CD8-positive, alpha-beta memory T cell (primary cell): ENCODE results near the gene ARHGAP26. TPM values are rescaled to one million over a fixed set of nuclear protein-coding genes. Genes with fewer than 3 reads are reported as not detected.

Experiments used
- CTCF ChIA-PET: fragments of 350-600 bp; sonication (Branson Sonifier 250); formaldehyde crosslinking; loops from one replicate; lab custom pipeline; 2021; ENCODE audit warnings: antibody characterized with exemption; lab: Charles Lee
- POLR2A ChIA-PET: fragments of 350-600 bp; sonication (Branson Sonifier 250); formaldehyde crosslinking; loops from one replicate; lab custom pipeline; 2021; ENCODE audit warnings: antibody characterized with exemption; lab: Charles Lee
- DNase-seq, 5 donors: peaks; one replicate each; pipeline versions ENCODE4 v3.0.0 to v3.0.0-alpha.2; 2020 to 2022; ENCODE audit warnings: mixed read lengths in 1 of 5
- H3K27ac ChIP-seq: one replicate; pipeline ENCODE4 v1.7.0; 2013; ENCODE audit warnings: low read depth, mild to moderate bottlenecking, low read length, moderate library complexity
- H3K27me3 ChIP-seq: 2 replicates; pipeline ENCODE4 v1.7.0; 2013; ENCODE audit warnings: low read length, mild to moderate bottlenecking; ENCODE audit not compliant: insufficient read depth, poor library complexity, severe bottlenecking
- H3K36me3 ChIP-seq: 2 replicates; pipeline ENCODE4 v1.7.0; 2013; ENCODE audit warnings: mild to moderate bottlenecking, low read length, moderate library complexity; ENCODE audit not compliant: insufficient read depth
- H3K4me1 ChIP-seq: 2 replicates; pipeline ENCODE4 v1.7.0; 2013; ENCODE audit warnings: mild to moderate bottlenecking, low read length, moderate library complexity; ENCODE audit not compliant: insufficient read depth
- H3K4me3 ChIP-seq: 2 replicates; pipeline ENCODE4 v1.7.0; 2013; ENCODE audit warnings: mild to moderate bottlenecking, low read length
- H3K9me3 ChIP-seq: 2 replicates; pipeline ENCODE4 v1.7.0; 2013; ENCODE audit warnings: mild to moderate bottlenecking, low read length
- H3K27ac Mint-ChIP-seq, 8 donors: one replicate each; pipeline ENCODE4 v1.8.0; 2020 to 2021; ENCODE audit warnings: mixed read lengths in 8 of 8, mild to moderate bottlenecking in 6 of 8, inconsistent platforms in 3 of 8, moderate library complexity in 3 of 8
- H3K27me3 Mint-ChIP-seq, 2 donors: one replicate each; pipeline ENCODE4 v1.8.0; 2020 to 2021; ENCODE audit warnings: mixed read lengths in 2 of 2, mild to moderate bottlenecking in 1 of 2, moderate library complexity in 1 of 2
- H3K36me3 Mint-ChIP-seq, 3 donors: one replicate each; pipeline ENCODE4 v1.8.0; 2020 to 2021; ENCODE audit warnings: mixed read lengths in 3 of 3, inconsistent platforms in 1 of 3, mild to moderate bottlenecking in 1 of 3
- H3K4me1 Mint-ChIP-seq, 3 donors: one replicate each; pipeline ENCODE4 v1.8.0; 2020 to 2021; ENCODE audit warnings: mixed read lengths in 3 of 3, inconsistent platforms in 1 of 3, mild to moderate bottlenecking in 1 of 3
- H3K4me3 Mint-ChIP-seq, 7 donors: one replicate each; pipeline ENCODE4 v1.8.0; 2020 to 2021; ENCODE audit warnings: mixed read lengths in 7 of 7, mild to moderate bottlenecking in 6 of 7, moderate library complexity in 4 of 7, inconsistent platforms in 2 of 7
- H3K9me3 Mint-ChIP-seq, 5 donors: one replicate each; pipeline ENCODE4 v1.8.0; 2020 to 2022; ENCODE audit warnings: mixed read lengths in 5 of 5, mild to moderate bottlenecking in 3 of 5, moderate library complexity in 2 of 5, inconsistent platforms in 1 of 5
- polyA plus RNA-seq: library from polyadenylated mRNA; unstranded; fragments of 300-500 nt; fragmentation: Illumina TruSeq; gene quantifications from one replicate; pipeline ENCODE4 v1.2.3, GENCODE V29; 2021
- total RNA-seq, 2 experiments: library from RNA; stranded (reverse); gene quantifications; one replicate each; pipeline ENCODE4 v1.2.3, GENCODE V29; 2021

ARHGAP26 gene
- total and polyA plus RNA-seq, 3 experiments from 2014 or later, result 16.7 to 37.1 (median 19.7) TPM

- POLR2A ChIA-PET, result no interaction called here
Observed at GRCh38 chr5:142842994-142843905, 73.1 kb downstream of the ARHGAP26 start.

GRCh38 chr5:142844866-142845265, 74.7 kb downstream of the ARHGAP26 start:
- Mint-ChIP-seq H3K27me3 (no peaks in the 10 kb centered on the region), H3K9me3 (no peaks in the 10 kb centered on the region), H3K27ac (peak overlapping the region; percentile 72 to 97 (median 90)), H3K4me3 (peak overlapping the region in 5 of 7 donors; percentile 47 to 79 (median 64)), H3K4me1 (peaks cover 85 to 97% (median 93%) of the 10 kb centered on the region in 3 donors), H3K36me3 (no peaks in the 10 kb centered on the region)
- peaks cover 36% of the 10 kb centered on the region for H3K4me1 ChIP-seq
- H3K4me3 ChIP-seq, result no peak overlapping the region
- no peaks in the 10 kb centered on the region for H3K9me3 ChIP-seq
- no peaks in the 10 kb centered on the region for H3K36me3 ChIP-seq
- no peaks in the 10 kb centered on the region for H3K27me3 ChIP-seq
- no peak for DNase-seq
- POLR2A ChIA-PET, result interaction anchor here (0.6 to 2.3 kb wide), 3 partner anchors 48 to 392 kb away, joined by 3 to 5 read pairs (median 3); partner anchors contain the start of gene ARHGAP26
- H3K27ac ChIP-seq, result no peak overlapping the region
- CTCF ChIA-PET, result interaction anchor here (1.1 to 2.4 kb wide), 6 partner anchors 15 to 132 kb away, joined by 3 to 11 read pairs (median 6); no protein-coding TSS in a partner anchor

More at GRCh38 chr5:142842994-142843905, 73.1 kb downstream of the ARHGAP26 start:
- Mint-ChIP-seq H3K36me3 (no peaks in the 10 kb centered on the region), H3K9me3 (no peaks in the 10 kb centered on the region), H3K27me3 (no peaks in the 10 kb centered on the region), H3K4me3 (peak overlapping the region in 2 of 7 donors; percentile 12 to 40), H3K27ac (peak overlapping the region; percentile 2 to 75 (median 40)), H3K4me1 (peaks cover 77 to 91% (median 78%) of the 10 kb centered on the region in 3 donors)
- Histone ChIP-seq H3K27me3 (no peaks in the 10 kb centered on the region), H3K36me3 (no peaks in the 10 kb centered on the region), H3K4me1 (peaks cover 29% of the 10 kb centered on the region), H3K9me3 (no peaks in the 10 kb centered on the region), H3K4me3 (no peak overlapping the region), H3K27ac (no peak overlapping the region)
- CTCF ChIA-PET, result no interaction called here
- no peak for DNase-seq

- H3K36me3 Mint-ChIP-seq, result peaks cover 0 to 2% (median 0%) of the 10 kb centered on the region in 3 donors
- ChIA-PET CTCF (interaction anchor here (0.7 to 2.4 kb wide), 7 partner anchors 8 to 132 kb away, joined by 3 to 11 read pairs (median 5); no protein-coding TSS in a partner anchor), POLR2A (interaction anchor here (2.3 kb wide), 1 partner anchor 75 kb away, joined by 5 read pairs; the partner anchor contains the start of gene ARHGAP26)
- H3K27ac Mint-ChIP-seq, result peak overlapping the region; percentile 72 to 97 (median 90)
- peak overlapping the region in 6 of 7 donors; percentile 47 to 79 (median 59) for H3K4me3 Mint-ChIP-seq
- Histone ChIP-seq H3K9me3 (no peaks in the 10 kb centered on the region), H3K36me3 (no peaks in the 10 kb centered on the region), H3K4me3 (no peak overlapping the region), H3K27me3 (no peaks in the 10 kb centered on the region), H3K4me1 (peaks cover 36% of the 10 kb centered on the region), H3K27ac (no peak overlapping the region)
- H3K4me1 Mint-ChIP-seq, result peaks cover 85 to 97% (median 93%) of the 10 kb centered on the region in 3 donors
- no peaks in the 10 kb centered on the region for H3K9me3 Mint-ChIP-seq
- DNase-seq, result peak in 2 of 5 donors; percentile 12 to 38
- H3K27me3 Mint-ChIP-seq, result no peaks in the 10 kb centered on the region
Observed at GRCh38 chr5:142845402-142845921, 75.3 kb downstream of the ARHGAP26 start.

- no peaks in the 10 kb centered on the region for H3K27me3 Mint-ChIP-seq
- H3K36me3 Mint-ChIP-seq, result peaks cover 0 to 2% (median 0%) of the 10 kb centered on the region in 3 donors
- H3K4me3 ChIP-seq, result no peak overlapping the region
- peaks cover 36% of the 10 kb centered on the region for H3K4me1 ChIP-seq
- H3K4me1 Mint-ChIP-seq, result peaks cover 84 to 95% (median 92%) of the 10 kb centered on the region in 3 donors
- peak overlapping the region in 6 of 7 donors; percentile 47 to 79 (median 59) for H3K4me3 Mint-ChIP-seq
- H3K27me3 ChIP-seq, result no peaks in the 10 kb centered on the region
- no peaks in the 10 kb centered on the region for H3K36me3 ChIP-seq
- DNase-seq, result no peak
- H3K9me3 Mint-ChIP-seq, result no peaks in the 10 kb centered on the region
- H3K27ac ChIP-seq, result no peak overlapping the region
- CTCF ChIA-PET, result interaction anchor here (0.7 to 2.4 kb wide), 7 partner anchors 8 to 133 kb away, joined by 3 to 11 read pairs (median 5); no protein-coding TSS in a partner anchor
- H3K9me3 ChIP-seq, result no peaks in the 10 kb centered on the region
- POLR2A ChIA-PET, result interaction anchor here (2.3 kb wide), 1 partner anchor 75 kb away, joined by 5 read pairs; the partner anchor contains the start of gene ARHGAP26
- H3K27ac Mint-ChIP-seq, result peak overlapping the region; percentile 72 to 97 (median 90)
Observed at GRCh38 chr5:142845954-142846398, 75.8 kb downstream of the ARHGAP26 start.

GRCh38 chr5:142846406-142846805, 76.2 kb downstream of the ARHGAP26 start:
- Mint-ChIP-seq H3K4me1 (peaks cover 79 to 93% (median 91%) of the 10 kb centered on the region in 3 donors), H3K27me3 (no peaks in the 10 kb centered on the region), H3K27ac (peak overlapping the region; percentile 72 to 97 (median 90))

GRCh38 chr5:142847898-142848790, 78.0 kb downstream of the ARHGAP26 start:
- Histone ChIP-seq H3K4me1 (peaks cover 40% of the 10 kb centered on the region), H3K9me3 (no peaks in the 10 kb centered on the region), H3K4me3 (no peak overlapping the region), H3K27me3 (no peaks in the 10 kb centered on the region), H3K36me3 (no peaks in the 10 kb centered on the region), H3K27ac (no peak overlapping the region)
- Mint-ChIP-seq H3K27ac (peak overlapping the region; percentile 36 to 90 (median 78)), H3K9me3 (no peaks in the 10 kb centered on the region), H3K4me1 (peaks cover 83 to 91% (median 89%) of the 10 kb centered on the region in 3 donors), H3K27me3 (no peaks in the 10 kb centered on the region), H3K4me3 (peak overlapping the region in 1 of 7 donors; percentile 59), H3K36me3 (peaks cover 0 to 4% (median 0%) of the 10 kb centered on the region in 3 donors)
- ChIA-PET POLR2A (no interaction called here), CTCF (interaction anchor here (1.2 to 1.9 kb wide), 4 partner anchors 40 to 192 kb away, joined by 3 to 5 read pairs (median 4); no protein-coding TSS in a partner anchor)
- DNase-seq, result no peak

More at GRCh38 chr5:142846406-142846805, 76.2 kb downstream of the ARHGAP26 start:
- peaks cover 36% of the 10 kb centered on the region for H3K4me1 ChIP-seq
- Mint-ChIP-seq H3K9me3 (no peaks in the 10 kb centered on the region), H3K4me3 (peak overlapping the region in 5 of 7 donors; percentile 28 to 73 (median 54)), H3K36me3 (peaks cover 0 to 2% (median 0%) of the 10 kb centered on the region in 3 donors)
- CTCF ChIA-PET, result interaction anchor here (1.3 to 1.6 kb wide), 2 partner anchors 7 to 98 kb away, joined by 3 to 5 read pairs; no protein-coding TSS in a partner anchor
- POLR2A ChIA-PET, result interaction anchor here (2.3 kb wide), 1 partner anchor 76 kb away, joined by 5 read pairs; the partner anchor contains the start of gene ARHGAP26
- H3K36me3 ChIP-seq, result no peaks in the 10 kb centered on the region
- no peak overlapping the region for H3K4me3 ChIP-seq
- no peak overlapping the region for H3K27ac ChIP-seq
- no peak for DNase-seq
- no peaks in the 10 kb centered on the region for H3K9me3 ChIP-seq
- no peaks in the 10 kb centered on the region for H3K27me3 ChIP-seq
